Measurements from ENCODE around the gene AATF. TPM values are rescaled to one million over a fixed set of nuclear protein-coding genes. Genes with fewer than 3 reads are reported as not detected.

AATF gene
- total and polyA plus RNA-seq, 2 of the 8 experiments (the other 6 are each of a cell fraction or from before 2014, with no cell fraction given) = 20.1 to 62.8 TPM

- TF ChIP-seq RFX5 (IDR thresholded peaks at IDR 0.05; ENCODE audit: borderline replicate concordance, low read depth, low read length) (no peak), RNF2 (IDR thresholded peaks at IDR 0.05; ENCODE audit: borderline replicate concordance, low read depth, low read length, missing control alignments, poor library complexity, severe bottlenecking) (peak; percentile 86), CHD1 (IDR thresholded peaks at IDR 0.05; ENCODE audit: low read depth, low read length) (no peak)
Observed at GRCh38 chr17:36940313-36941264, 8.2 kb upstream of the AATF start (continued).

Data from H1 (cell line).